ENCODE data around the gene BEX3. TPM values are rescaled to one million over a fixed set of nuclear protein-coding genes. Genes with fewer than 3 reads are reported as not detected.
"Not testable (repeated sequence)": the region's sequence is repeated elsewhere in the genome, so short reads cannot be mapped to it uniquely, and the experiment has no call there.

BEX3 gene
- 3.3 and 4.5 TPM in 2 replicates for total RNA-seq

GRCh38 chrX:103376118-103376978, at the start of gene BEX3:
Gene BEX3, plus strand, starts transcription at chrX:103376538. Its CDS starts 984 bp downstream, at chrX:103377522.
- Mint-ChIP-seq H3K27me3 (peaks cover 4% of the 10 kb centered on the region), H3K4me3 (peak within 1 kb of the TSS; percentile 68), H3K4me1 (peaks cover 3% of the 10 kb centered on the region), H3K36me3 (ENCODE audit: low read depth) (no peaks in the 10 kb centered on the region), H3K9me3 (no peaks in the 10 kb centered on the region), H3K27ac (peak within 1 kb of the TSS; percentile 12)
- DNase-seq: peak; percentile 66
- intact Hi-C loops (cut with micrococcal nuclease): no loop called here

DNA sequence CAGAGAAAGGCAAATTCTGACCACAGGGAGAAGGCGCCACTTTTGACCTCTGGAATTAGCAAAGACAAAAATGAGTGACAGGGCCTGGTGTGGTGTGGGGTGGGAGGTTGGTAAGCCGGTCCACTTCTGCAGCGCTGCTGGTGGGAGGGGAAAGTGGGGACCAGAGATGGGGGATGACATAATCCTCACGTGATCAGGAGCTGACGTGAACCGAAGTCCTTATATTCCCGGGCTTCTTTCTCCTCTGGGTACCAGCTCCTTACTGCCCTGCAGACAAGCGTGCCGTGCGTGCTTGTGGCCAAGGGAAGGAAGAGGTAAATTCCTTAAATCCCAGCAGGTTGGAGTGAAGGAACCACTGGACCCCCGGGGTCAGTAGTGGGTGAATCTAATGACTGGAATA, 46.3 kb upstream of the BEX3 start, which contains the start of gene TCEAL7:
TSS of gene TCEAL7 (plus strand) at position 249 of the 400 bp plus-strand sequence. CDS start 1,165 bp downstream, outside the sequence.
- no peak within 1 kb of the TSS for H3K27ac Mint-ChIP-seq
- intact Hi-C loops (cut with micrococcal nuclease): no loop called here
- DNase-seq: no peak
- peaks cover 12% of the 10 kb centered on the region for H3K27me3 Mint-ChIP-seq
- H3K9me3 Mint-ChIP-seq: no peaks in the 10 kb centered on the region
- H3K4me3 Mint-ChIP-seq: no peak within 1 kb of the TSS
- no peaks in the 10 kb centered on the region for H3K4me1 Mint-ChIP-seq
- H3K36me3 Mint-ChIP-seq (ENCODE audit: low read depth): no peaks in the 10 kb centered on the region

GRCh38 chrX:103330681-103331288, 45.6 kb upstream of the BEX3 start:
- H3K27ac Mint-ChIP-seq: no peak overlapping the region
- no peak overlapping the region for H3K4me3 Mint-ChIP-seq
- H3K4me1 Mint-ChIP-seq: no peaks in the 10 kb centered on the region
- peaks cover 14% of the 10 kb centered on the region for H3K27me3 Mint-ChIP-seq
- no peaks in the 10 kb centered on the region for H3K36me3 Mint-ChIP-seq (ENCODE audit: low read depth)
- intact Hi-C loops (cut with micrococcal nuclease): no loop called here
- H3K9me3 Mint-ChIP-seq: no peaks in the 10 kb centered on the region
- DNase-seq: no peak

DNA sequence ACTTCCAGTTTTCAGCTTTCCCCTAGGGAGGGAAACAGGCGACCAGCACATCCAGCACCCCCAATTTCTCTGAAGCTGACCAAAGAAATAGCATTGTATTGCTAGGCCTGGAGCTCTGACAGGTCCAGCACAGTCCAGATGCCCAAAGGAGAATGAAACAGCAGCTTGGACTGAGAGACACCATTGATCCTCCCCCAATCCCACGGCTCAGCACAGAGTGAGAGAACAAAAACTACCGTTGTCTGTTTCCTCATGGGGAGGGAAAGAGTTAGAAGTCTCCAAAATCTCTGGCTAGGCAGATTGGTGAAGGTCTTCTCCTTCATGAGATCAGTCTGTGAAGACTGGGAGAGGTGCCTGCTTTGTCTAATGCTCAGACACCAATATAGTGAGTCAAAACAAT, 37.7 kb upstream of the BEX3 start:
- Mint-ChIP-seq H3K9me3 (no peaks in the 10 kb centered on the region), H3K4me3 (no peak overlapping the region), H3K27ac (no peak overlapping the region), H3K4me1 (peaks cover 3% of the 10 kb centered on the region), H3K36me3 (ENCODE audit: low read depth) (no peaks in the 10 kb centered on the region), H3K27me3 (peaks cover 14% of the 10 kb centered on the region)
- intact Hi-C loops (cut with micrococcal nuclease): no loop called here
- DNase-seq: no peak

DNA sequence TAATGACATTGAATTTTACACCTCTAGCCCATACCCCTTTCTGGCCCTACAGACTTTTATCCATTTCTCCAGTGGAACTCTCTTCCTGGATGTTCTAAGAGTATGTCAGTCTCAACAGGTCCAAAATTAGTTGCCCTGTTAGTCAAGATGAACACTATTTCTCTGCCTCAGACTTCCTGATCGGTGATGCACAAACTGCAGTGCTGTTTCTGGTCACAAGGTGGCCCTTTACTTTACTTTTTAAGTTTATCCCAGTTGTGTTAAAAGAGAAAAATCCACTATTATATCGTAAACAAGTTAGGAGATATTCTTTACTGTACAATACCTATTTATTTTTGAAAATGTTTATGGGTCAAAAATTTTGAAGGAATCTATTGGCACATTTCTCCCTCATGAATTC, 33.2 kb upstream of the BEX3 start:
- no peak overlapping the region for H3K27ac Mint-ChIP-seq
- intact Hi-C loops (cut with micrococcal nuclease): loop anchor here (1.0 kb wide), 1 partner anchor 121 kb away; no protein-coding TSS in a partner anchor
- no peaks in the 10 kb centered on the region for H3K9me3 Mint-ChIP-seq

DNA sequence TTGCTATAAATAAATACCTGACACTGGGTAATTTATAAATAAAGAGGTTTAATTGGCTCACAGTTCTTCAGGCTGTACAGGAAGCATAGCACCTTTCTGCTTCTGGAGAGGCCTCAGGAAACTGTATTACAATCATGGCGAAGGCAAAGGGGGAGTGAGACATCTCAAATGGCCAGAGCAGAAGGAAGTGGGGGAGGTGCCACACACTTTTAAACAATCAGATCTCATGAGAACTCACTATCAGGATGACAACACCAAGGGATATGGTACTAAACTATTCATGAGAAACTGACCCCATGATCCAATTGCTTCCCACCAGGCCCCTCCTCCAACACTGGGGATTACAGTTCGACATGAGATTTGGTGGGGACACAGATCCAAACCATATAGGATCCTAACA, 31.7 kb upstream of the BEX3 start:
- peaks cover 3% of the 10 kb centered on the region for H3K4me1 Mint-ChIP-seq

More for the DNA sequence above, 33.2 kb upstream of the BEX3 start:
- Mint-ChIP-seq H3K4me1 (peaks cover 3% of the 10 kb centered on the region), H3K27me3 (peaks cover 8% of the 10 kb centered on the region), H3K36me3 (ENCODE audit: low read depth) (no peaks in the 10 kb centered on the region), H3K4me3 (no peak overlapping the region)
- DNase-seq: peak; percentile 76

GRCh38 chrX:103347682-103348397, 28.5 kb upstream of the BEX3 start:
- H3K9me3 Mint-ChIP-seq: no peaks in the 10 kb centered on the region
- no peak overlapping the region for H3K4me3 Mint-ChIP-seq
- no peaks in the 10 kb centered on the region for H3K36me3 Mint-ChIP-seq (ENCODE audit: low read depth)
- H3K27ac Mint-ChIP-seq: no peak overlapping the region
- H3K27me3 Mint-ChIP-seq: peaks cover 4% of the 10 kb centered on the region
- no peak for DNase-seq
- intact Hi-C loops (cut with micrococcal nuclease): no loop called here
- H3K4me1 Mint-ChIP-seq: peaks cover 3% of the 10 kb centered on the region

More for the DNA sequence above, 31.7 kb upstream of the BEX3 start:
- Mint-ChIP-seq H3K36me3 (ENCODE audit: low read depth) (no peaks in the 10 kb centered on the region), H3K9me3 (no peaks in the 10 kb centered on the region), H3K27ac (no peak overlapping the region), H3K4me3 (no peak overlapping the region), H3K27me3 (peaks cover 6% of the 10 kb centered on the region)
- intact Hi-C loops (cut with micrococcal nuclease): no loop called here
- no peak for DNase-seq

GRCh38 chrX:103356130-103356798, 20.1 kb upstream of the BEX3 start, which contains the start of gene TCEAL9:
Gene TCEAL9, plus strand, starts transcription at chrX:103356506. Its CDS starts 1,179 bp downstream, at chrX:103357685.
- H3K27ac Mint-ChIP-seq: no peak within 1 kb of the TSS
- H3K9me3 Mint-ChIP-seq: no peaks in the 10 kb centered on the region
- intact Hi-C loops (cut with micrococcal nuclease): no loop called here
- peaks cover 7% of the 10 kb centered on the region for H3K4me1 Mint-ChIP-seq
- DNase-seq: no peak
- H3K27me3 Mint-ChIP-seq: peaks cover 7% of the 10 kb centered on the region
- peak within 1 kb of the TSS; percentile 79 for H3K4me3 Mint-ChIP-seq
- H3K36me3 Mint-ChIP-seq (ENCODE audit: low read depth): no peaks in the 10 kb centered on the region

DNA sequence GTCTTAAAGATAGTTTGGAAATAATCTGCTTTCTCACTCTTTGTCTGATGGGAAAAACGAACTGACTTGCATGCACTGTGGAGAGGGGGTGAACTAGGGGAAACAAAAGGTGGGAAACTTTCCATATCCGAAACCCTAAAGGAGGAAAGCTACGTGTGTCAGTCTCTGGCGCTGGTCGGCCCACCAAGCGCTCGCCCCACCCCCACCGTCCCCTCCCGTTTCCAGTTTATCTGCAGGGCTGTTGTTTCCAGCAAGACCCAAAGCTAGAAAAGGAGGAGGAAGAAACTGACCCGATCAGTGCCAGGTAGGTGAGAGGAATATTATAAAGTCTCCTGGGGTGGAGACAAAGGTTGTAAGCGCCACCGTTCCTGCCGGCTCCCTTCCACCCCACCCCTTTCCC, 19.5 kb upstream of the BEX3 start:
- intact Hi-C loops (cut with micrococcal nuclease): no loop called here
- DNase-seq: no peak
- Mint-ChIP-seq H3K4me1 (peaks cover 7% of the 10 kb centered on the region), H3K36me3 (ENCODE audit: low read depth) (no peaks in the 10 kb centered on the region), H3K4me3 (peak overlapping the region; percentile 79), H3K27ac (no peak overlapping the region), H3K9me3 (no peaks in the 10 kb centered on the region), H3K27me3 (peaks cover 7% of the 10 kb centered on the region)

GRCh38 chrX:103357871-103358270, 18.5 kb upstream of the BEX3 start:
- Mint-ChIP-seq H3K36me3 (ENCODE audit: low read depth) (no peaks in the 10 kb centered on the region), H3K4me1 (peaks cover 7% of the 10 kb centered on the region), H3K27me3 (peaks cover 7% of the 10 kb centered on the region), H3K4me3 (no peak overlapping the region), H3K9me3 (no peaks in the 10 kb centered on the region), H3K27ac (no peak overlapping the region)
- DNase-seq: no peak
- intact Hi-C loops (cut with micrococcal nuclease): no loop called here

- H3K4me3 Mint-ChIP-seq; DNase-seq; intact Hi-C loops (cut with micrococcal nuclease); H3K9me3 Mint-ChIP-seq; H3K27ac Mint-ChIP-seq; H3K36me3 Mint-ChIP-seq (ENCODE audit: low read depth); H3K4me1 Mint-ChIP-seq; H3K27me3 Mint-ChIP-seq: not testable (repeated sequence)
These were observed 16.7 kb upstream of the BEX3 start for GRCh38 chrX:103359605-103360004.

DNA sequence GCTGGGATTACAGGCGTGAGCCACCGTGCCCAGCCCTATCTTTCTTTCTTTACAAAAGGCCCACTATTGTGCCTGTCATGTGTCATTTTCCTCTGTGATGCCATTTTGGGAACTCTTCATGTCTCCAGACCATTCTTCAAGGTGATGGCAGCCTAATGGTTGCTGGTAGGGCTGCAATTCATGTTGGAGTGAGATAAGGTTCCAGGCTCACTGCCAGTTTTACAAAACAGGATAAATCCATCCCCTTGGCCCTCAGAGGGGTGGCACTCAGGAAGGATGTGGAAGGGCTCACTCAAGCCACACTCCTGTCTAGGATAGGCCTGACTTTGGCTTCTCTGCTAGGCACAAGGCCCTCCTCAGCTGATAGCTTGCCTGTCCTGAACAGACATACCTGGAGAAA, 16.2 kb upstream of the BEX3 start:
- Mint-ChIP-seq H3K36me3 (ENCODE audit: low read depth) (no peaks in the 10 kb centered on the region), H3K27ac (no peak overlapping the region), H3K27me3 (peaks cover 7% of the 10 kb centered on the region), H3K4me3 (no peak overlapping the region), H3K4me1 (peaks cover 7% of the 10 kb centered on the region), H3K9me3 (no peaks in the 10 kb centered on the region)
- no peak for DNase-seq
- intact Hi-C loops (cut with micrococcal nuclease): no loop called here

- Mint-ChIP-seq H3K4me1 (peaks cover 6% of the 10 kb centered on the region), H3K36me3 (ENCODE audit: low read depth) (no peaks in the 10 kb centered on the region), H3K27ac (no peak overlapping the region), H3K27me3 (peaks cover 7% of the 10 kb centered on the region), H3K9me3 (no peaks in the 10 kb centered on the region), H3K4me3 (no peak overlapping the region)
- intact Hi-C loops (cut with micrococcal nuclease): no loop called here
- no peak for DNase-seq
These were observed 15.4 kb upstream of the BEX3 start for GRCh38 chrX:103360916-103361315.
